ENCODE results near the gene RB1.
"Not testable (repeated sequence)": the region's sequence is repeated elsewhere in the genome, so short reads cannot be mapped to it uniquely, and the experiment has no call there.

Gene RB1

GRCh38 chr13:48322294-48322693 lies 18.7 kb downstream of the RB1 start:
- no peak for TF ChIP-seq CTCF (conservative IDR thresholded peaks at IDR 0.05)
- H3K27ac ChIP-seq, result no peak overlapping the region

- TF ChIP-seq CTCF (conservative IDR thresholded peaks at IDR 0.05), result no peak
- H3K27ac ChIP-seq, result no peak overlapping the region
These were observed 30.4 kb downstream of the RB1 start for GRCh38 chr13:48333976-48334375.

GRCh38 chr13:48334534-48335127 lies 31.1 kb downstream of the RB1 start:
- H3K27ac ChIP-seq, result no peak overlapping the region
- peak; percentile 79 for TF ChIP-seq CTCF (conservative IDR thresholded peaks at IDR 0.05)

- H3K27ac ChIP-seq, result not testable (repeated sequence)
These were observed 35.6 kb downstream of the RB1 start for GRCh38 chr13:48339198-48339597.

- TF ChIP-seq CTCF (conservative IDR thresholded peaks at IDR 0.05), result no peak
- H3K27ac ChIP-seq, result no peak overlapping the region
These were observed 40.7 kb downstream of the RB1 start for GRCh38 chr13:48344264-48344663.

- no peak overlapping the region for H3K27ac ChIP-seq
- TF ChIP-seq CTCF (conservative IDR thresholded peaks at IDR 0.05), result no peak
These were observed 43.0 kb downstream of the RB1 start for GRCh38 chr13:48346583-48346982.

- no peak overlapping the region for H3K27ac ChIP-seq
- no peak for TF ChIP-seq CTCF (conservative IDR thresholded peaks at IDR 0.05)
These were observed 46.0 kb downstream of the RB1 start for GRCh38 chr13:48349525-48349924.

GRCh38 chr13:48353590-48353989 lies 50.0 kb downstream of the RB1 start:
- TF ChIP-seq CTCF (conservative IDR thresholded peaks at IDR 0.05), result no peak
- H3K27ac ChIP-seq, result no peak overlapping the region

GRCh38 chr13:48355524-48355923 lies 52.0 kb downstream of the RB1 start:
- H3K27ac ChIP-seq, result not testable (repeated sequence)

Data from VCaP (cell line).